ENCODE results near the gene CCNY. TPM values are rescaled to one million over a fixed set of nuclear protein-coding genes. Genes with fewer than 3 reads are reported as not detected.

CCNY gene
- total and polyA plus RNA-seq, 8 donors, result 60.9 to 87.6 (median 81.7) TPM

DNA sequence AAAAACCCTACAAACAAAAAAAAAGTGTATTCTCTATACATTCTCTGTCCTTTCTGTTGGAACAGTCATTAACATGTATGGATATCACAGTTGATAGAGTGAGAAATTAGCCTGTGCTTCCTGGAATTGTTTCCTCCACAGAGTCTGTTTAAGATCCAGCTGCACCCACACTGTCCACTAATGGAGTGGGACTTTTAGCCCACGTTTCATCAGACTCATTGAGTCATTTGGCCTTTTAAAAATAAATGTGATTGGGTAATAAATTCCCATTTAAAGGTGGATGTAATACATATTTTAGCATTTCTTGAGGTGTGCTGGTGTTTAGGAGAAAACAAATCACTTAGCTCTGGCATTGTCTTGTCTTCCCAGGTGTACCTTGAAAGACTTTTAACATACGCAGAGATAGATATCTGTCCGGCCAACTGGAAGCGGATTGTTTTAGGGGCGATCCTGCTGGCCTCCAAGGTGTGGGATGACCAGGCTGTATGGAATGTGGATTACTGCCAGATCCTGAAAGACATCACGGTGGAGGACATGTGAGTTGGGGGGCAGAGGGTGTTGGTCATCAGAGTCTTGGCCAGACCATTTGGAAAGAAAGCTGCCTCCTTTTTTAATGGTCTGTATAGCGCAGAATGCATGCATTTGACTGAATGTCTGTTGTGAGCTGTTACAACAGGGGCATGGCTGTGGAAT lies 216.5 kb downstream of the CCNY start:
- H3K27ac ChIP-seq, result no peak overlapping the region
- TF ChIP-seq, protein P1, sequence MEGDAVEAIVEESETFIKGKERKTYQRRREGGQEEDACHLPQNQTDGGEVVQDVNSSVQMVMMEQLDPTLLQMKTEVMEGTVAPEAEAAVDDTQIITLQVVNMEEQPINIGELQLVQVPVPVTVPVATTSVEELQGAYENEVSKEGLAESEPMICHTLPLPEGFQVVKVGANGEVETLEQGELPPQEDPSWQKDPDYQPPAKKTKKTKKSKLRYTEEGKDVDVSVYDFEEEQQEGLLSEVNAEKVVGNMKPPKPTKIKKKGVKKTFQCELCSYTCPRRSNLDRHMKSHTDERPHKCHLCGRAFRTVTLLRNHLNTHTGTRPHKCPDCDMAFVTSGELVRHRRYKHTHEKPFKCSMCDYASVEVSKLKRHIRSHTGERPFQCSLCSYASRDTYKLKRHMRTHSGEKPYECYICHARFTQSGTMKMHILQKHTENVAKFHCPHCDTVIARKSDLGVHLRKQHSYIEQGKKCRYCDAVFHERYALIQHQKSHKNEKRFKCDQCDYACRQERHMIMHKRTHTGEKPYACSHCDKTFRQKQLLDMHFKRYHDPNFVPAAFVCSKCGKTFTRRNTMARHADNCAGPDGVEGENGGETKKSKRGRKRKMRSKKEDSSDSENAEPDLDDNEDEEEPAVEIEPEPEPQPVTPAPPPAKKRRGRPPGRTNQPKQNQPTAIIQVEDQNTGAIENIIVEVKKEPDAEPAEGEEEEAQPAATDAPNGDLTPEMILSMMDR (IDR thresholded peaks at IDR 0.05), result no peak
- no peaks in the 10 kb centered on the region for H3K4me1 ChIP-seq
- no peak for ATAC-seq
- H3K27me3 ChIP-seq, result no peaks in the 10 kb centered on the region
- H3K36me3 ChIP-seq, result peaks cover 0 to 27% of the 10 kb centered on the region in 2 donors
- intact Hi-C loops (cut with DNase I), result no loop called here
- no peak overlapping the region for H3K4me3 ChIP-seq
- no peaks in the 10 kb centered on the region for H3K9me3 ChIP-seq
- DNase-seq, result no peak

DNA sequence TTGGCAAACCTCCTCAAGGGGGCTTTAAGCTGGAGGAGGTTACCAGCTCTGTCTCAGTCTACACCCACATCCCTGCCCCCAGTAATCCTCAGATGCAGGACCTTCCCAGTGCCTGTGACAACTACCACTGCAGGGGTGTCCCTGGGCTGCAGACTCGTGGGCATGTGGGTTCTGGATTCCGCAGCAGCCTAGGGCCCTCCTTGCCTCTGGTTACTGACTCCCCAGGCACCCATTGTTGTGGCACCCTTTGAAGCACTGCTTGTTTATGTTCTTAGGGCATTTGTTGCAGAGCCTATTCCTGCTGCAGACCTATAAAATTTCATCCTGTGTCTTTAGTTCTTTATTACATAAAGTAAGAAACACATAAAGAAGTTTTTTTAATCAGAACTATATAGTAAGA lies 217.7 kb downstream of the CCNY start:
- no peaks in the 10 kb centered on the region for H3K4me1 ChIP-seq
- no peak overlapping the region for H3K4me3 ChIP-seq
- no peaks in the 10 kb centered on the region for H3K9me3 ChIP-seq
- intact Hi-C loops (cut with DNase I), result no loop called here
- no peak overlapping the region for H3K27ac ChIP-seq
- TF ChIP-seq, protein P1 (IDR thresholded peaks at IDR 0.05), result no peak
- DNase-seq, result no peak
- H3K36me3 ChIP-seq, result peaks cover 0 to 22% of the 10 kb centered on the region in 2 donors
- no peaks in the 10 kb centered on the region for H3K27me3 ChIP-seq
- no peak for ATAC-seq

DNA sequence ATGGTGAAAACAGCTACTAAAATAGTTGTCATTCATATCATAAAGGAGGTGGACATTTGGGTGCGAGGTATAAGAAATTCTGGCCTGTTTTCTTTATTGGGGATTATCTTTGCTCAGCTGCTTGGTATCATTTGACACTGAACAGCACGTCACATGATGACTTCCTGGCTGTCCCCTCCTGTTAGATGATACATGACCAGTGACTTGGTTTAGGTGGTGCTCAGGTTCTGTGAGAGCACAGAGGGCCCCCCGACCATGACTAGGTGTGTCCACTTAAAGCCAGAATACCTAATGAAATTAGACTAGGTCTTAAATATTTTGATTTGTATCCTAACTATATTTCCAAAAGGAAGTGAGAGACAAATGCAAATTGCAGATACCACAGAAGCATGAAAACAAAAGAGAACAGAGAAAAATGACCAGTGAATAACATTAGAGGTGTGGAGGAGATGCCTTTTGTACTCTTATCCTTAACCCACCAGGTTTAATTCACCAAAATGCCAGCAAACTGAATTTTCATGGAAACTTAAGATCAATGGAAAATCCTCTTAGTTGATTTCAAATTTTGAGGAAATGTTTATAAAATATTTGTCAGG lies 218.2 kb downstream of the CCNY start:
- TF ChIP-seq, protein P1 (IDR thresholded peaks at IDR 0.05), result no peak
- DNase-seq (no peak), ATAC-seq (no peak)
- no peaks in the 10 kb centered on the region for H3K4me1 ChIP-seq
- H3K4me3 ChIP-seq, result no peak overlapping the region
- no peak overlapping the region for H3K27ac ChIP-seq
- no peaks in the 10 kb centered on the region for H3K27me3 ChIP-seq
- H3K36me3 ChIP-seq, result peaks cover 0 to 20% of the 10 kb centered on the region in 2 donors
- H3K9me3 ChIP-seq, result no peaks in the 10 kb centered on the region
- intact Hi-C loops (cut with DNase I), result no loop called here

DNA sequence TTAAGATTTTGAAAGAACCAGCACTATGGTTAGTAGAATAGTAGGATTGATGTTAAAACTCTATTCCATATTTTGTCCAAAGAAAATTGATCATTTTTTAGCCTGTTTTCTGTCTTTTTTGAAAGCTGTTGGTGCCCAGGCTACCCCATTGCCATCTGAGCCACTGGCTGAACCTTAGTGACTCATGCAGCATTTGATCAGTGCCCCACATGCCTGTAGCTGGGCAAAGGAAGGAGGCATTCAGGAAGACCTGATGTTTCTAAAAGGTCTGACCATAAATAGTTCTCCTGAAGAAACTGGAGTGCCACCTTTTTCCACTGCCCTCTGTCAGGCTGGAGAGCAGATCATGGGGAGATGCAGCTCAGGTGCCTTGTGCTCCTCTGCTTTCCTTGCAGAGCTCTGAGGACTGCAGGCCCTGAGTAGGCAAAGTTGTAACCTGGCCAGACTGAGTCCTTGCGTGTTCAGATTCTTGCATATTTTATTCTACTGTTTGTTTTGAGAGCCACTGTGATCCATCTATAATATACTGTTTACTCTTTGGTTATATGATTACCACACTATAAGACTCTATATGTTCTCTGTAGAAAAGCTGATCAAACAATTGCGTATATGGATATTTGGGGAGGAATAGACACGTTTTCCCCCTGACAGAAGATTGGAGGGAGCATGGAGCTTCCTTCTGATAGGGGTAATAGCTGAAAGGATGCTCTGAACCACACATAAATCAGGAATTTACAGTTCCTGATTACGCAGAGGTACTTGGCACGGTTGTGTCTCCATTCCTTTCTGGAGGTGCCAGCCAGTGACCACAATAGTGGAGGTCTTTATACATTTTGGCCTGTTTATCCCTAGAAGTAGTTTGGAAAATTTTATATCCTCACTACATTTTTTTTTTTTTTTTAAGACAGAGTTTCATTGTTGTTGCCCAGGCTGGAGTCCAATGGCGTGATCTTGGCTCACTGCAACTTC lies 219.9 kb downstream of the CCNY start:
- DNase-seq, result no peak

More for the DNA sequence above, 219.9 kb downstream of the CCNY start:
- peaks cover 0 to 27% of the 10 kb centered on the region in 2 donors for H3K36me3 ChIP-seq
- no peaks in the 10 kb centered on the region for H3K4me1 ChIP-seq
- H3K4me3 ChIP-seq, result no peak overlapping the region
- intact Hi-C loops (cut with DNase I), result no loop called here
- no peaks in the 10 kb centered on the region for H3K9me3 ChIP-seq
- no peak overlapping the region for H3K27ac ChIP-seq
- no peaks in the 10 kb centered on the region for H3K27me3 ChIP-seq
- no peak for ATAC-seq
- TF ChIP-seq, protein P1 (IDR thresholded peaks at IDR 0.05), result no peak
